DMS53 treated with DMSO at 0.1 percent for 48 hours (cell line): ENCODE results near the gene PRMT2.

Experiments used
- DNase-seq: peaks from one replicate; lab custom pipeline; 2025; ENCODE audit not compliant: unreplicated experiment; lab: John Stamatoyannopoulos, UW

PRMT2 gene

DNA sequence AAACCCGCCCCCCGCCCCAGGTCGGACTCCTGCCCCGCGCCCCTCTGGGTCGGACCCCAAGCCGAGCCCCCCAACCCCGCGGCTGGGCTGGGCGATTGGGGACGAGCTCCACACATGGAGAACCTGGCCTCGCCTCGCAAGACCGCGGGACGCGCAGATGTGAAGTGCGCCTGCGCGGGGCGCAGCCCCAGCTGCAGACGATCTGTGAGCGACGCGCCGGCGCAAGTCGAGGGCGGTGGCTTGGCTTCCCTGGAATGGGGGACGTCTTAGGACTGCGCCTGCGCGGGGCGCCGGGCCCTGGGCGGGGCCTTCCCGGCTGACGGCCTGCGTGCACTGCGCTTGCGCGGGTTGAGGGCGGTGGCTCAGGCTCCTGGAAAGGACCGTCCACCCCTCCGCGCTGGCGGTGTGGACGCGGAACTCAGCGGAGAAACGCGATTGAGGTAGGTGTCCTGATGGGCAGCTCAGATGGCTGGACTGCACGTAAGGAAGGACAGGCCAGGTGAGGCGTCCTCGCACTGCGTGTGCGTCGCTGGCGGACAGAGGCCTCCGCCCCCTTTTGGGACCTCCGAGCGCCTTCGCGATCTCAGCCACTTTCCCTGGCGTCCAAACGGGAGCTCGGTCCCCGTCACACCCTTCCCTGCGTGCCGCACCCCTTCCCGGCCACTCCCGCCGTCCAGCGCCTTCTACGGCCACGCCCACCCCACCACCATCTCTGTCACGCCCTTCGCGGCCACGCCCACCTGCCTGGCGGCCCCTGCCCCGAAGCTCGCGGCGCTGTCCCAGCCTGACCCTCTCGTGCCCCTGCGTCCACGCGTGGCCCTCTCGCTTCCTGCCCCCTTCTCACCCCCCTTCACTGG lies at the start of gene PRMT2:
Gene PRMT2, plus strand, starts transcription at position 351 of the 857 bp plus-strand sequence. CDS start 1,278 bp downstream, outside the sequence.
- DNase-seq: peak; percentile 84

GRCh38 chr21:46594276-46594675 lies 41.2 kb upstream of the PRMT2 start:
- DNase-seq: no peak

DNA sequence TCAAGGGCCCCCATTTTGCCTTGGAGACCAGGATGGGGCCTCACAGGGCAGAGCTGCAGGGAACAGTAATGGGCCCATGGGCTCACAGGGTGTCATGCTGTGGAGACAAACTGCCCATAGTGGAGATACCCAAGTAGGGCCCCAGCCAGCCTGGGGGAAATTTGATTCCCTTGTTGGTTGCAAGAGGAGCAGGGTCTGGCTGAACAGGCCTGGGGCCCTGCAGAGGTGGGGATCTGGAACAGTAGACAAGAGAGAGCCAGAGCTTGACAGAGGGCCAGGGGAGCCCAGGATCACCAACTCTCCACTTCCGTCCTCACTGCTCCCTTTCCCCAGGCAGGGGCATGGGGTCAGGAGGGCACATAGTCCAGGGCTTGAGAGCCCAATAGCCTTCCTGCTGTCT lies 39.3 kb upstream of the PRMT2 start:
- no peak for DNase-seq

GRCh38 chr21:46597031-46597430 lies 38.4 kb upstream of the PRMT2 start:
- no peak for DNase-seq

GRCh38 chr21:46597896-46598343 lies 37.6 kb upstream of the PRMT2 start:
- no peak for DNase-seq

GRCh38 chr21:46598581-46599572 lies 36.6 kb upstream of the PRMT2 start:
- DNase-seq: no peak

- DNase-seq: no peak
Observed at GRCh38 chr21:46600305-46600704, 35.2 kb upstream of the PRMT2 start.

- DNase-seq: no peak
Observed at GRCh38 chr21:46600978-46601377, 34.5 kb upstream of the PRMT2 start.

- DNase-seq: no peak
Observed at GRCh38 chr21:46603228-46603627, 32.2 kb upstream of the PRMT2 start.

DNA sequence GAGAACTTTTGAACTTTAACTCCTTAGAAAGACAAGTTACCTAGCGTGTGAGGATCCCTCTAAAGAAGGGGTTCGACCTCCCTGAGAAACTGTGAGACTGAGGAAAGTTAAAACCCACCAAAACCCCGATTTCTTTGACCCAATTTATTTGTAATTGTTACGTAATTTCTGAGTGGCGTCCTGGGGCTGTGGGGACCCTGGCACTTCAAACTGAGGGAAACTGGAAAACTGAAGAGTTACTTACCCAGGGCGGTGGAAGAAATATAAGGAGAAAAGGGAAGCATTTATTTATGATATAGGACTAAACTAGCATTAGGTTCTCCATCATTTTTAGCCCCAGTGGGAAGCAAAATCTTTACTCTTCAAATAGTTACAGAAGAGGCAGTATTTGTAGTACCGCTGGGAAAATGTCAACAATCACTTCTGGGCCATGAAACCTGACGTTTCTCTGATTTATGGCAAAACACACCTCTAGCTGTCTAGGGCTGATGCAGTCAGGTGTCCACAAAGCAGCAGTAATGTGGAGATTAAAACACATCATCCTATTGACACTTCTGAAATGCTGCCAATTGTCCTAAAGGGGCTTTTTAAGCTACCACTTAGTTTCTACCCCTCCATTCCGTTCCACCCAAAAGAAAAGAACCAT lies 31.0 kb upstream of the PRMT2 start:
- DNase-seq: no peak

GRCh38 chr21:46604975-46605766 lies 30.3 kb upstream of the PRMT2 start, which contains the start of gene S100B:
S100B (minus strand) TSS chr21:46605082; CDS start chr21:46602415, 2,667 bp downstream.
- DNase-seq: no peak

DNA sequence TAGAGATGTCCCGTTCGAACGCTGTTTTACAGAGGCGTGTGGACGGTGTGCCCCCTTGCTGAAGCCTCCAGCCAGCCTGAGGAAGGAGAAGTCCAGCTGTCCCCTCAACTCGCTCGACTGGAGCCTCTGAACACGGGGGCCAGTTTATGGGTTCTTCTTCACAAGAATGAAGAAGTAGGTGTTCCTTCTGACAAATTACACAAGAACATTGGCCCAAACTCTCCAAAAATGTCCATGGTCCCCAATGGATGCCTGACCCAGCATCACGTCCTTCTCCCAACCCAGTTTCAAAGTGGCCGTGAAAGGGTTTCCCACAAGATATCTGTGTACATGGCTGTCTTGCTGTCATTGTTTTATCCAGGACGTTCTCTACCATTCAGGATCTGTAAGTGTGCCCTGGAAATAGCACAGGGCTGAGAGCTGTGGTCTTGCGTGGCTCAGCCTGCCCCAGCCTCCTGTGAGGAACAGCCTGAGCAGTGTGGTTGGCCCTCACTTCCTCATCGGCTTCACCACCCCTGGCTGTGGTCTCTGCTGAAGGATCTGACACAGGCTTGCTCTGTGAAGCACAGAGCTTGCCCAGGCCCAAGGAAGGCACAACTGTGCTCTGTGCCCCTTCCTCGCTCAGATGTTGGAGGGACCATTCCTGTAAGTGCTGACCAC lies 29.6 kb upstream of the PRMT2 start:
- DNase-seq: no peak

- no peak for DNase-seq
Observed at GRCh38 chr21:46606427-46606813, 29.1 kb upstream of the PRMT2 start.

GRCh38 chr21:46607636-46608035 lies 27.8 kb upstream of the PRMT2 start:
- DNase-seq: no peak

GRCh38 chr21:46608672-46609111 lies 26.8 kb upstream of the PRMT2 start:
- DNase-seq: no peak

- no peak for DNase-seq
Observed at GRCh38 chr21:46610018-46610701, 25.3 kb upstream of the PRMT2 start.

GRCh38 chr21:46613391-46613790 lies 22.1 kb upstream of the PRMT2 start:
- no peak for DNase-seq

GRCh38 chr21:46616050-46616449 lies 19.4 kb upstream of the PRMT2 start:
- no peak for DNase-seq

GRCh38 chr21:46616656-46617055 lies 18.8 kb upstream of the PRMT2 start:
- DNase-seq: no peak
